HEK293 (cell line): ENCODE results near the gene SNX2.
A peak's percentile ranks its signal among the peaks of the same experiment; 100 is the strongest.

Experiments
- CTCF ChIA-PET: fragments of 350-600 bp; formaldehyde crosslinking; extraction: SDS; loops from one replicate; lab custom pipeline; 2021; ENCODE audit warnings: antibody characterized with exemption; lab: Yijun Ruan, JAX
- POLR2A ChIA-PET: fragments of 300-600 bp; formaldehyde crosslinking; extraction: SDS; loops from one replicate; lab custom pipeline; 2020; ENCODE audit warnings: antibody characterized with exemption, inconsistent platforms; lab: Yijun Ruan, JAX
- H3K27ac ChIP-seq: fragments of 200-500 bp; sonication (Bioruptor generic); 2 replicates; pipeline ENCODE4 v1.5.1; 2014; ENCODE audit warnings: low read depth, low read length, control low read depth, inconsistent platforms; ENCODE audit errors: extremely low read depth
- H3K36me3 ChIP-seq, 2 experiments: fragments of 200-500 bp in 1 of 2; sonication (Bioruptor generic) in 1 of 2; 1 replicate in 1 of 2; 2 replicates in 1 of 2; pipeline ENCODE4 v1.5.1; 2014 to 2017; ENCODE audit warnings: inconsistent platforms in 2 of 2, low read length in 2 of 2; ENCODE audit not compliant: control insufficient read depth in 2 of 2, insufficient read depth in 1 of 2
- H3K4me1 ChIP-seq: fragments of 200-500 bp; sonication (Bioruptor generic); 2 replicates; pipeline ENCODE4 v1.5.1; 2014; ENCODE audit warnings: mild to moderate bottlenecking, low read length, inconsistent platforms; ENCODE audit not compliant: control insufficient read depth, insufficient read depth
- H3K4me3 ChIP-seq: 2 replicates; pipeline ENCODE4 v1.5.1; 2011; ENCODE audit warnings: low read depth, mild to moderate bottlenecking, control low read depth, low read length, moderate library complexity
- H3K9me3 ChIP-seq: fragments of 200-500 bp; sonication (Bioruptor generic); 2 replicates; pipeline ENCODE4 v1.5.1; 2014; ENCODE audit warnings: low read depth, low read length, inconsistent platforms; ENCODE audit not compliant: control insufficient read depth, insufficient read depth
- GFI1B ChIP-seq: fragments of 450-650 bp; formaldehyde crosslinking; IDR thresholded peaks from 2 replicates; pipeline ENCODE4 v1.5.1; 2016; ENCODE audit warnings: missing biosample characterization, missing genetic modification characterization
- MYNN ChIP-seq: fragments of 450-650 bp; formaldehyde crosslinking; IDR thresholded peaks from 2 replicates; pipeline ENCODE4 v1.5.1; 2016; ENCODE audit warnings: missing biosample characterization, missing genetic modification characterization, borderline replicate concordance
- SCRT2 ChIP-seq: fragments of 450-650 bp; formaldehyde crosslinking; IDR thresholded peaks from 2 replicates; pipeline ENCODE4 v1.5.1; 2016; ENCODE audit warnings: missing biosample characterization, missing genetic modification characterization
- ZFHX2 ChIP-seq: fragments of 450-650 bp; formaldehyde crosslinking; conservative IDR thresholded peaks from 2 replicates; pipeline ENCODE4 v1.5.1; 2016; ENCODE audit warnings: missing biosample characterization, missing genetic modification characterization
- ZNF221 ChIP-seq: fragments of 450-650 bp; formaldehyde crosslinking; IDR thresholded peaks from 2 replicates; pipeline ENCODE4 v1.5.1; 2017; ENCODE audit warnings: missing biosample characterization, missing genetic modification characterization, borderline replicate concordance
- ZNF335 ChIP-seq: fragments of 450-650 bp; formaldehyde crosslinking; conservative IDR thresholded peaks from 2 replicates; pipeline ENCODE4 v1.5.1; 2016; ENCODE audit warnings: missing biosample characterization, missing genetic modification characterization
- ZNF394 ChIP-seq: fragments of 450-650 bp; formaldehyde crosslinking; IDR thresholded peaks from 2 replicates; pipeline ENCODE4 v1.5.1; 2016; ENCODE audit warnings: missing biosample characterization, missing genetic modification characterization, mild to moderate bottlenecking, moderate library complexity, borderline replicate concordance
- ZNF404 ChIP-seq: fragments of 450-650 bp; formaldehyde crosslinking; IDR thresholded peaks from 2 replicates; pipeline ENCODE4 v1.5.1; 2017; ENCODE audit warnings: missing biosample characterization, missing genetic modification characterization
- ZNF654 ChIP-seq: fragments of 450-650 bp; formaldehyde crosslinking; IDR thresholded peaks from 2 replicates; pipeline ENCODE4 v1.5.1; 2016; ENCODE audit warnings: low read depth, missing biosample characterization, missing genetic modification characterization
- ZNF664 ChIP-seq: fragments of 450-650 bp; formaldehyde crosslinking; IDR thresholded peaks from 2 replicates; pipeline ENCODE4 v1.5.1; 2016; ENCODE audit warnings: missing biosample characterization, missing genetic modification characterization
- ZNF776 ChIP-seq: fragments of 450-650 bp; formaldehyde crosslinking; IDR thresholded peaks from 2 replicates; pipeline ENCODE4 v1.5.0; 2017; ENCODE audit warnings: missing biosample characterization, missing genetic modification characterization, borderline replicate concordance
- ZNF785 ChIP-seq: fragments of 450-650 bp; formaldehyde crosslinking; IDR thresholded peaks from 2 replicates; pipeline ENCODE4 v1.5.1; 2016; ENCODE audit warnings: missing biosample characterization, missing genetic modification characterization
- TF ChIP-seq, protein P1 (sequence below): fragments of 450-650 bp; formaldehyde crosslinking; IDR thresholded peaks from 2 replicates; pipeline ENCODE4 v1.5.1; 2016; ENCODE audit warnings: missing biosample characterization, missing genetic modification characterization
- TF ChIP-seq, protein P2 (sequence below): fragments of 450-650 bp; formaldehyde crosslinking; IDR thresholded peaks from 2 replicates; pipeline ENCODE4 v1.5.1; 2016; ENCODE audit warnings: missing biosample characterization, missing genetic modification characterization
- TF ChIP-seq, protein P3 (sequence below): fragments of 450-650 bp; formaldehyde crosslinking; IDR thresholded peaks from 2 replicates; pipeline ENCODE4 v1.5.1; 2017; ENCODE audit warnings: missing biosample characterization, mild to moderate bottlenecking, missing genetic modification characterization, moderate library complexity
- TF ChIP-seq, protein P4 (sequence below): fragments of 450-650 bp; formaldehyde crosslinking; IDR thresholded peaks from 2 replicates; pipeline ENCODE4 v1.5.1; 2017; ENCODE audit warnings: missing biosample characterization, missing genetic modification characterization
- TF ChIP-seq, protein P5 (sequence below): fragments of 450-650 bp; formaldehyde crosslinking; IDR thresholded peaks from 2 replicates; pipeline ENCODE4 v1.5.0; 2017; ENCODE audit warnings: missing biosample characterization, missing genetic modification characterization, borderline replicate concordance

The SNX2 gene

DNA sequence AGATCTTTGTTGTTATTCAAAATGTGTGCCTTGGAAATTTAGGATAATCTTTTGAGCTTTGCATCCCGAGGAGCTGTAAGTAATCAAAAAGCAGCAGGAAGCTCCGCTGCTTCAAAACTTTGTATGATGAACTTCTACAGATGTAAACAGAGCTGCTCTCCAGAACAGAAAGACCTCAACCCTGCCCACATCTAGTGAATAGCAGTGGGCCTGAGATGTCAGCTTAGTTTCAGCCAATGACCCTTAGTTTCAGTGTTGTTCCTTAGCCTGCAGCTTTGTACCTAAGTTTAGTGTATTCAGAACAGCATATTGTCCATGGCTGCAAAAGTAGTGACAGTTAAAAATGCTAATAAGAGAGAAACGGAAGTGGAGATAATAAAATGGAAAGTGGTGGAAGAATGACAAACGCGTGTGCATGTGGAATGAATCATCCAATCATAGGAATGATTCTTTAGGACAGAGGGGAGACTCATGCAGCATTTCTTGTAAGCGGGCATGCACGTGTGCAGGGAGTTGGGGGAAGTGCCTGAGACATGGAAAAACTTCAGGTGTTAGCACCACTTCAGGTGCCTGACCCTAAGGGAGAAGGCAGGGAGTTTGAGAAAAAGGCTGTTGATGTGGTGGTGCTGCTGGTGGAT lies 95.5 kb downstream of the SNX2 start (continued):
- TF ChIP-seq, protein P1, sequence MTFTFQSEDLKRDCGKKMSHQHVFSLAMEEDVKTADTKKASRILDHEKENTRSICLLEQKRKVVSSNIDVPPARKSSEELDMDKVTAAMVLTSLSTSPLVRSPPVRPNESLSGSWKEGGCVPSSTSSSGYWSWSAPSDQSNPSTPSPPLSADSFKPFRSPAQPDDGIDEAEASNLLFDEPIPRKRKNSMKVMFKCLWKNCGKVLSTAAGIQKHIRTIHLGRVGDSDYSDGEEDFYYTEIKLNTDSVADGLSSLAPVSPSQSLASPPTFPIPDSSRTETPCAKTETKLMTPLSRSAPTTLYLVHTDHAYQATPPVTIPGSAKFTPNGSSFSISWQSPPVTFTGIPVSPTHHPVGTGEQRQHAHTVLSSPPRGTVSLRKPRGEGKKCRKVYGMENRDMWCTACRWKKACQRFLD (tag by site-specific recombination) = no peak

DNA sequence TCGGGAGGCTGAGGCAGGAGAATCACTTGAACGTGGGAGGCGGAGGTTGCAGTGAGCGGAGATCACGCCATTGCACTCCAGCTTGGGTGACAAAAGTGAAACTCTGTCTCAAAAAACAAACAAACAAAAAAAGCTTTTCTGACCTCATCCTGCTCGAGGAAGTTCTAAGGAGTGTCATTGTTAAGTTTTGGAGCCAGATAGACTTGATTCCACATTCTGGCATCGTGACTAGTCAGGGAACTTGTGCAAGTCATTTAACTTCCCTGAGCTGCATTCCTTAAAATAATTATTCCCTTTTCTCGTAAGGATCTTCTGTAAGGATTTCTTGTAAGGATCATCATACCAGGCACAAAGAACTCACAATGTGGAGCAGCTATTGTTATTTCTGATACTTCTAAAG lies 96.8 kb downstream of the SNX2 start:
- TF ChIP-seq GFI1B (tag by site-specific recombination) = no peak
- TF ChIP-seq, protein P1 (tag by site-specific recombination) = no peak
- CTCF ChIA-PET = interaction anchor here (0.6 kb wide), 1 partner anchor 401 kb away, joined by 4 read pairs; no protein-coding TSS in a partner anchor
- Histone ChIP-seq H3K9me3 (no peaks in the 10 kb centered on the region), H3K36me3 (no peaks in the 10 kb centered on the region), H3K27ac (no peak overlapping the region), H3K4me3 (no peak overlapping the region), H3K4me1 (peaks cover 5% of the 10 kb centered on the region; the same call in 1 of the 2 replicates)
- POLR2A ChIA-PET = no interaction called here

DNA sequence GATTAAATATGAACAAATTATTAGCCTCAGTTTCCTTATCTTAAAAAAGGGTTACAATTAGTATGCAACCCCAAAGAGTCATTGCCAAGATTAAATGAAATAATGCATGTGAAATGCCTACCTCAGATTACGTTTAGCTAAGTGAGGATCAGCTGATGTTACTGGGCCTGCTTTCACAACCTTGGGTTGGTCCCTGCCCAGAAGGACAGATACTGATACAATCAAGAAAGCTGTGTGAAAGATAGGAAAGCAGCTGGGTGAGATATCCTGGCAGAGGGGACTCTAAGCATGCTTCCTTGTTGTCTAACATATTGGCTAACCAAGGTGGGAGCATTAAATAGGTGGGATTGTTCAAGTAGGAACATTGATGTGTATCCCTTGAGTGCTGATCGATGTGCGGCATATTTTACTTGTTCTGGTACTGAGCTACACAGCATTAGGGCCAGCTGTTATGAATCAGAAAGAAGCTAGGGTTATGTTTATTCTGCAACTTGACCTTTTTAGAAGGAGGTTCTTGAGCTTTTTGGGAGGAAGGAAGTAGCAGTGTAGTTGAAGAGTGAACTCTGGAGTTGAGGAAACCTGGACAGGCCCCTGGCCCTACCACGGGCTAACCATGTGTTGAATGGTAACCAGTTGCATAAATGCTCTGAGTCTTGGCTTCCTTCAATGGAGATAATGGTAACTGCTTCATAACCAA lies 99.4 kb downstream of the SNX2 start:
- ChIA-PET POLR2A (interaction anchor here (0.5 kb wide), 1 partner anchor 353 kb away, joined by 3 read pairs; no protein-coding TSS in a partner anchor), CTCF (interaction anchor here (0.7 kb wide), 1 partner anchor 22 kb away, joined by 3 read pairs; no protein-coding TSS in a partner anchor)
- H3K4me3 ChIP-seq = no peak overlapping the region
- H3K9me3 ChIP-seq = no peaks in the 10 kb centered on the region
- no peaks in the 10 kb centered on the region for H3K36me3 ChIP-seq
- H3K4me1 ChIP-seq = peaks cover 5% of the 10 kb centered on the region; the same call in 1 of the 2 replicates
- TF ChIP-seq SCRT2 = 0 out of 2 replicates have a peak, but pooled peaks have one; percentile 20
- no peak for TF ChIP-seq ZNF785 (tag by site-specific recombination)
- no peak overlapping the region for H3K27ac ChIP-seq

DNA sequence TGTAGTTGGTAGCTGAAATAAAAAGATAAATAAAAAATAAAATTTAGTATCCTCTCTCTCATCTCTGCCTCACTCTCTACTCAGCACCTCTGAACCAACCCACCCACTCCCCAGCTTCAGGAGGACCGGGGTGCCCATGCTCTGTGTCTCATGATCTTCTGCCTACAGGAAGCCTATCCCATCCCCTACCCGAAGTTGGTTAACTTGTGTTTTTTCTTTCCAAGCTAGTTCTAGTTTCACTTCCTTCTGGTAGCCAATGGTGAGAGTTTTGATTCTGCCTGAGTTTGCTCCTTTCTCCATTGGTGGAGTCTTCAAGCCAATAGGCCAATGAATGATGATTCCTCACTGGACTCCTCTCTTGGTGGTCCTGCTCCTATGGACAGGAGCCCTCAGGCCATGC lies 102.6 kb downstream of the SNX2 start:
- Histone ChIP-seq H3K4me1 (no peaks in the 10 kb centered on the region), H3K9me3 (no peaks in the 10 kb centered on the region), H3K4me3 (no peak overlapping the region), H3K27ac (no peak overlapping the region), H3K36me3 (no peaks in the 10 kb centered on the region)
- ChIA-PET CTCF (interaction anchor here (1.3 kb wide), 1 partner anchor 19 kb away, joined by 3 read pairs; no protein-coding TSS in a partner anchor), POLR2A (no interaction called here)
- no peak for TF ChIP-seq MYNN (tag by site-specific recombination)
- no peak for TF ChIP-seq ZNF776 (tag by site-specific recombination)
- TF ChIP-seq ZNF654 (tag by site-specific recombination) = no peak
- TF ChIP-seq, protein P2, sequence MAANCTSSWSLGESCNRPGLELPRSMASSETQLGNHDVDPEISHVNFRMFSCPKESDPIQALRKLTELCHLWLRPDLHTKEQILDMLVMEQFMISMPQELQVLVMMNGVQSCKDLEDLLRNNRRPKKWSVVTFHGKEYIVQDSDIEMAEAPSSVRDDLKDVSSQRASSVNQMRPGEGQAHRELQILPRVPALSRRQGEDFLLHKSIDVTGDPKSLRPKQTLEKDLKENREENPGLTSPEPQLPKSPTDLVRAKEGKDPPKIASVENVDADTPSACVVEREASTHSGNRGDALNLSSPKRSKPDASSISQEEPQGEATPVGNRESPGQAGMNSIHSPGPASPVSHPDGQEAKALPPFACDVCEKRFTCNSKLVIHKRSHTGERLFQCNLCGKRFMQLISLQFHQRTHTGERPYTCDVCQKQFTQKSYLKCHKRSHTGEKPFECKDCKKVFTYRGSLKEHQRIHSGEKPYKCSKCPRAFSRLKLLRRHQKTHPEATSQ = no peak
- TF ChIP-seq, protein P3, sequence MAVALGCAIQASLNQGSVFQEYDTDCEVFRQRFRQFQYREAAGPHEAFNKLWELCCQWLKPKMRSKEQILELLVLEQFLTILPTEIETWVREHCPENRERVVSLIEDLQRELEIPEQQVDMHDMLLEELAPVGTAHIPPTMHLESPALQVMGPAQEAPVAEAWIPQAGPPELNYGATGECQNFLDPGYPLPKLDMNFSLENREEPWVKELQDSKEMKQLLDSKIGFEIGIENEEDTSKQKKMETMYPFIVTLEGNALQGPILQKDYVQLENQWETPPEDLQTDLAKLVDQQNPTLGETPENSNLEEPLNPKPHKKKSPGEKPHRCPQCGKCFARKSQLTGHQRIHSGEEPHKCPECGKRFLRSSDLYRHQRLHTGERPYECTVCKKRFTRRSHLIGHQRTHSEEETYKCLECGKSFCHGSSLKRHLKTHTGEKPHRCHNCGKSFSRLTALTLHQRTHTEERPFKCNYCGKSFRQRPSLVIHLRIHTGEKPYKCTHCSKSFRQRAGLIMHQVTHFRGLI (tag by site-specific recombination) = no peak
- TF ChIP-seq ZNF335 (tag by site-specific recombination) = no peak
- TF ChIP-seq ZNF221 (tag by site-specific recombination) = no peak
- TF ChIP-seq ZFHX2 = no peak
- TF ChIP-seq ZNF394 (tag by site-specific recombination) = no peak
- no peak for TF ChIP-seq ZNF664
- TF ChIP-seq, protein P4, sequence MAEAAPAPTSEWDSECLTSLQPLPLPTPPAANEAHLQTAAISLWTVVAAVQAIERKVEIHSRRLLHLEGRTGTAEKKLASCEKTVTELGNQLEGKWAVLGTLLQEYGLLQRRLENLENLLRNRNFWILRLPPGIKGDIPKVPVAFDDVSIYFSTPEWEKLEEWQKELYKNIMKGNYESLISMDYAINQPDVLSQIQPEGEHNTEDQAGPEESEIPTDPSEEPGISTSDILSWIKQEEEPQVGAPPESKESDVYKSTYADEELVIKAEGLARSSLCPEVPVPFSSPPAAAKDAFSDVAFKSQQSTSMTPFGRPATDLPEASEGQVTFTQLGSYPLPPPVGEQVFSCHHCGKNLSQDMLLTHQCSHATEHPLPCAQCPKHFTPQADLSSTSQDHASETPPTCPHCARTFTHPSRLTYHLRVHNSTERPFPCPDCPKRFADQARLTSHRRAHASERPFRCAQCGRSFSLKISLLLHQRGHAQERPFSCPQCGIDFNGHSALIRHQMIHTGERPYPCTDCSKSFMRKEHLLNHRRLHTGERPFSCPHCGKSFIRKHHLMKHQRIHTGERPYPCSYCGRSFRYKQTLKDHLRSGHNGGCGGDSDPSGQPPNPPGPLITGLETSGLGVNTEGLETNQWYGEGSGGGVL = no peak
- TF ChIP-seq, protein P5, sequence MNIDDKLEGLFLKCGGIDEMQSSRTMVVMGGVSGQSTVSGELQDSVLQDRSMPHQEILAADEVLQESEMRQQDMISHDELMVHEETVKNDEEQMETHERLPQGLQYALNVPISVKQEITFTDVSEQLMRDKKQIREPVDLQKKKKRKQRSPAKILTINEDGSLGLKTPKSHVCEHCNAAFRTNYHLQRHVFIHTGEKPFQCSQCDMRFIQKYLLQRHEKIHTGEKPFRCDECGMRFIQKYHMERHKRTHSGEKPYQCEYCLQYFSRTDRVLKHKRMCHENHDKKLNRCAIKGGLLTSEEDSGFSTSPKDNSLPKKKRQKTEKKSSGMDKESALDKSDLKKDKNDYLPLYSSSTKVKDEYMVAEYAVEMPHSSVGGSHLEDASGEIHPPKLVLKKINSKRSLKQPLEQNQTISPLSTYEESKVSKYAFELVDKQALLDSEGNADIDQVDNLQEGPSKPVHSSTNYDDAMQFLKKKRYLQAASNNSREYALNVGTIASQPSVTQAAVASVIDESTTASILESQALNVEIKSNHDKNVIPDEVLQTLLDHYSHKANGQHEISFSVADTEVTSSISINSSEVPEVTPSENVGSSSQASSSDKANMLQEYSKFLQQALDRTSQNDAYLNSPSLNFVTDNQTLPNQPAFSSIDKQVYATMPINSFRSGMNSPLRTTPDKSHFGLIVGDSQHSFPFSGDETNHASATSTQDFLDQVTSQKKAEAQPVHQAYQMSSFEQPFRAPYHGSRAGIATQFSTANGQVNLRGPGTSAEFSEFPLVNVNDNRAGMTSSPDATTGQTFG (tag by site-specific recombination) = no peak
- no peak for TF ChIP-seq ZNF404 (tag by site-specific recombination)
